Trophoblast cell (in vitro differentiated cells and primary cell): Measurements from ENCODE around the gene FSTL3.
A peak's percentile ranks its signal among the peaks of the same experiment; 100 is the strongest.

ENCODE experiments used
- DNase-seq, 2 donors: peaks; one replicate each; pipeline ENCODE4 v3.0.0-alpha.2; 2016
- H2AFZ ChIP-seq: 2 replicates; pipeline ENCODE4 v1.6.1; 2013; ENCODE audit warnings: low read length, moderate library complexity, mild to moderate bottlenecking; ENCODE audit not compliant: insufficient read depth, poor library complexity
- H2AK5ac ChIP-seq: 2 replicates; pipeline ENCODE4 v1.6.1; 2013; ENCODE audit warnings: mild to moderate bottlenecking, low read length
- H2BK120ac ChIP-seq: 2 replicates; pipeline ENCODE4 v1.6.1; 2013; ENCODE audit warnings: low read length, mild to moderate bottlenecking, moderate library complexity; ENCODE audit not compliant: insufficient read depth, poor library complexity
- H2BK12ac ChIP-seq: 2 replicates; pipeline ENCODE4 v1.6.1; 2013; ENCODE audit warnings: mild to moderate bottlenecking, low read length, moderate library complexity
- H2BK5ac ChIP-seq: 2 replicates; pipeline ENCODE4 v1.6.1; 2013; ENCODE audit warnings: low read length, low read depth, moderate library complexity, mild to moderate bottlenecking; ENCODE audit not compliant: poor library complexity
- H3K14ac ChIP-seq: 2 replicates; pipeline ENCODE4 v1.6.1; 2013; ENCODE audit warnings: mild to moderate bottlenecking, low read length
- H3K18ac ChIP-seq: 2 replicates; pipeline ENCODE4 v1.6.1; 2013; ENCODE audit warnings: mild to moderate bottlenecking, low read length
- H3K23ac ChIP-seq: 2 replicates; pipeline ENCODE4 v1.6.1; 2013; ENCODE audit warnings: low read length
- H3K27ac ChIP-seq: 2 replicates; pipeline ENCODE4 v1.5.1; 2013; ENCODE audit warnings: low read depth, mild to moderate bottlenecking, inconsistent platforms, low read length, moderate library complexity
- H3K27me3 ChIP-seq: 2 replicates; pipeline ENCODE4 v1.6.1; 2013; ENCODE audit warnings: inconsistent platforms, mild to moderate bottlenecking, low read length, moderate library complexity; ENCODE audit not compliant: insufficient read depth
- H3K36me3 ChIP-seq, 2 experiments: 1 replicate in 1 of 2; 2 replicates in 1 of 2; pipeline ENCODE4 v1.6.1; 2013; ENCODE audit warnings: low read length in 2 of 2, mild to moderate bottlenecking in 2 of 2, moderate library complexity in 1 of 2; ENCODE audit not compliant: insufficient read depth in 2 of 2, control insufficient read depth in 1 of 2
- H3K4ac ChIP-seq: 2 replicates; pipeline ENCODE4 v1.6.1; 2013; ENCODE audit warnings: low read depth, mild to moderate bottlenecking, low read length, moderate library complexity
- H3K4me1 ChIP-seq, 2 experiments: 1 replicate in 1 of 2; 2 replicates in 1 of 2; pipeline ENCODE4 v1.6.1; 2013; ENCODE audit warnings: low read length in 2 of 2, mild to moderate bottlenecking in 2 of 2, moderate library complexity in 1 of 2; ENCODE audit not compliant: insufficient read depth in 2 of 2, control insufficient read depth in 1 of 2
- H3K4me2 ChIP-seq: 2 replicates; pipeline ENCODE4 v1.6.1; 2013; ENCODE audit warnings: inconsistent platforms, mild to moderate bottlenecking, low read length, moderate library complexity
- H3K4me3 ChIP-seq: 2 replicates; pipeline ENCODE4 v1.5.1; 2013; ENCODE audit warnings: mild to moderate bottlenecking, low read depth, low read length, inconsistent platforms
- H3K79me1 ChIP-seq: one replicate; pipeline ENCODE4 v1.6.1; 2013; ENCODE audit warnings: low read length
- H3K79me2 ChIP-seq: 2 replicates; pipeline ENCODE4 v1.6.1; 2013; ENCODE audit warnings: low read length, mild to moderate bottlenecking; ENCODE audit not compliant: control insufficient read depth, insufficient read depth, poor library complexity
- H3K9ac ChIP-seq: 2 replicates; pipeline ENCODE4 v1.6.1; 2013; ENCODE audit warnings: mild to moderate bottlenecking, low read length
- H3K9me3 ChIP-seq: 2 replicates; pipeline ENCODE4 v1.6.1; 2013; ENCODE audit warnings: low read depth, mild to moderate bottlenecking, control low read depth, inconsistent platforms, low read length; ENCODE audit not compliant: insufficient read depth
- H4K12ac ChIP-seq: 2 replicates; pipeline ENCODE4 v1.6.1; 2013; ENCODE audit warnings: low read depth, mild to moderate bottlenecking, low read length, moderate library complexity
- H4K8ac ChIP-seq: 2 replicates; pipeline ENCODE4 v1.6.1; 2013; ENCODE audit warnings: low read depth, mild to moderate bottlenecking, low read length, moderate library complexity
- H4K91ac ChIP-seq: one replicate; pipeline ENCODE4 v1.6.1; 2013; ENCODE audit warnings: low read depth, mild to moderate bottlenecking, low read length, moderate library complexity
- WGBS: extraction: QIAGEN DNeasy Blood & Tissue Kit; methylation state at CpG from one replicate; pipeline ENCODE4 v1.1.7; 2013; ENCODE audit warnings: missing lambda C conversion rate; ENCODE audit not compliant: insufficient read length, insufficient coverage; ENCODE audit errors: extremely low coverage; 5-methylcytosine and 5-hydroxymethylcytosine counted together

Gene FSTL3

DNA sequence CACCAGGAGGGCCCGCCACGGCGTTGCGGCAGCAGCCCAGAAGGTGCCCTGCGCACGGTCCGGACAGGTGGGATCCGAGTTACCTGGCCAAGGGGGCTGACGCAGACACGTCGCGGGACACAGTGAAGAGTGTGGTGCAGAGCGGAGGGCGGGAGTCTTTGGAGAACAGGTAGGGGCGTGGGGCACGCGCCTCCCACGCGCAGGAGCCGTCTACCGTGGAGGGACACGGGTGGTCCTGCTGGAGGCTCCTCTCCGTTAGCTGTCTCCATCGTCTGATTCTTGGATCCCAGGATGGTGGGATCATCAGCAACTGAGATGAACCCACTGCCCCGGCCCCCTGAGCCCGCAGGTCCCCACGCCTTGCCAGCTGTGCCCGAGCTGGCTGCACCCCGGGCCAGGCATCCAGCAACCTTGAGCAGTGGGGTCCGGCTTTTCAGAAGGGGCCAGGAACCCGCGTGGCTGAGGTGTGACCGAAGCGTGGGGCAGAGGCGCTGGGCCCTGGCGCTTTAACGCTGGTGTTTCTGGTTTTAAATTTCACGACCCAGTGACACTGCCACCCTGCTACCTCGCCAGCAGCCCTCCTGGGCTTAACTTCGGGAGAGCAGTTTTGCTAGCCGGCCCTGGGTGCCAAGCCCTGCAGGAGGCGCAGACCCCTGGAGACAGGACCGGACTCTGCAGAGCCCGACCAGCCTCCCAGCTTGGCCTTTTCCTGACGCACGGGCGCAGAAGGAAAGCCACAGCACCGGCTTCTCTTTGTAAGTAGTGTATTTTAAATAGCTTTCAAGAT lies 29.2 kb upstream of the FSTL3 start:
- Histone ChIP-seq H2AK5ac (no peak overlapping the region), H3K79me2 (no peaks in the 10 kb centered on the region), H2BK120ac (no peak overlapping the region), H2AFZ (no peak overlapping the region), H3K14ac (no peak overlapping the region), H3K36me3 (peaks cover 66 to 75% of the 10 kb centered on the region in 2 experiments), H4K8ac (no peak overlapping the region), H3K9me3 (peaks cover 4% of the 10 kb centered on the region), H4K91ac (no peak overlapping the region), H3K4me2 (no peak overlapping the region), H3K4ac (no peak overlapping the region), H3K27me3 (no peaks in the 10 kb centered on the region), H3K18ac (no peak overlapping the region), H3K9ac (no peak overlapping the region), H2BK12ac (no peak overlapping the region), H2BK5ac (no peak overlapping the region), H3K23ac (no peak overlapping the region), H3K27ac (no peak overlapping the region), H3K4me1 (no peaks in the 10 kb centered on the region), H3K4me3 (no peak overlapping the region), H4K12ac (no peak overlapping the region), H3K79me1 (no peaks in the 10 kb centered on the region)
- DNase-seq = no peak
- no CpG with 5 or more reads among the region's 48 CpGs for WGBS

DNA sequence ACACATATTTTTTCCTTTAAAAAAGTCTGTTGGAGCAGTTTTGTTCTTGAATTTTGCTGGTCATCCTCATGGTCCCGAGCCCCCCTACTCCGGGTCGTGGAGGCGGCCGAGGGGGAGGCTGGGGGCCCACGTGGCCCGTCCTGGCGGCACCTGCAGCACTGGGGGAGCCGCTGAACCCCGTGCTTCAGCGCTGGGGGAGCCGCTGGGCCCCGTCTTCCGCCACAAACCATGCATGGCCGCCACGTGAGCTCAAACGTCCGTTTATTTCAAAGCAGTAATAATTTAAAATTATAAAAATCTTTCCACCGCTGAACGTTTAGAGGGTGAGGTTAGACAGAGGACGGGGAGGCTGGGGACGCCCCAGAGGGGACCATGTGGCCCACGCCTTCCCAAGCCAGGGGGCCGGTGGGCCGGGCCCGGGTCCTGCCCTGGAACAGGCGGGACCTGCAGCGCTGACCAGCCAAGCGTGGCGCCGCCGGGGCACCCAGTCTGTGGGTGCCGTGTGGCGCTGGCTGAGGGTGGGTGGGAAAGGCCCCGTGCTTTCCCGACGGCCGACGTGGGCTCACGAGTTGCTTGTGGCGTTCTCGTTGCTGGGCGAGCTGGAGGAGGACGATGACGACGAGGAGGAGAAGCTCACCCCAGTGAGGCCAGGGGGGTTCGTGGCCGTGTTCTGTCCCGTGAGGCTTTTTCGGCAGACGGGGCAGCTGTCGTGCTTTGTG lies 28.5 kb upstream of the FSTL3 start:
- H3K9ac ChIP-seq = no peak overlapping the region
- no peak overlapping the region for H3K27ac ChIP-seq
- no peaks in the 10 kb centered on the region for H3K79me1 ChIP-seq
- peaks cover 1% of the 10 kb centered on the region for H3K79me2 ChIP-seq
- no peak overlapping the region for H2AFZ ChIP-seq
- no peak overlapping the region for H4K8ac ChIP-seq
- no peak overlapping the region for H3K14ac ChIP-seq
- H3K4me3 ChIP-seq = no peak overlapping the region
- H3K9me3 ChIP-seq = peaks cover 4% of the 10 kb centered on the region
- H3K4me1 ChIP-seq = no peaks in the 10 kb centered on the region
- no peak overlapping the region for H2BK120ac ChIP-seq
- no peaks in the 10 kb centered on the region for H3K27me3 ChIP-seq
- no peak overlapping the region for H3K18ac ChIP-seq
- H3K4me2 ChIP-seq = no peak overlapping the region
- H3K36me3 ChIP-seq = peaks cover 74 to 81% of the 10 kb centered on the region in 2 experiments
- H2BK12ac ChIP-seq = no peak overlapping the region
- H4K91ac ChIP-seq = no peak overlapping the region
- no peak overlapping the region for H2BK5ac ChIP-seq
- H3K4ac ChIP-seq = no peak overlapping the region
- H3K23ac ChIP-seq = no peak overlapping the region
- H4K12ac ChIP-seq = no peak overlapping the region
- WGBS = no CpG with 5 or more reads among the region's 52 CpGs
- no peak overlapping the region for H2AK5ac ChIP-seq
- no peak for DNase-seq

DNA sequence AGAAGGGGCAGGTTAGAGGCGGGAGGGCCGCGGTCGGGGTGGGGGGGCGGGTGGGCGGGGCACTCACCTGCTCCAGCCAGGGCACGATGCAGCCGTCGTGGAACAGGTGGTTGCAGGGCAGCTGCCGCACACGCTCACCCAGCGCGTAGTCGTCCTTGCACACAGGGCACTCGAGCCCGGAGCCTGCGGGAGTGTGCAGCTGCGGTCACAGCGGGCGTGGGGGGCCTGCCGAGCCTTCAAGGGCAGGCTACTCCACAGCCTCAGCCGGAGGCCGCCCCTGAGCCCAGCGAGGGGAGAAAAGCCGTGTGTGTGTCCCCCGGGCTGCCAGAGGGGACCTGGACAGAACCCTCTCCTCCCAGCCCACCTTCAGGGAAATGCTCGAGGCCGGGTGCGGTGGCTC lies 27.9 kb upstream of the FSTL3 start:
- Histone ChIP-seq H2BK5ac (no peak overlapping the region), H3K36me3 (peaks cover 79 to 84% of the 10 kb centered on the region in 2 experiments), H2AK5ac (no peak overlapping the region), H2AFZ (no peak overlapping the region), H2BK12ac (no peak overlapping the region), H4K8ac (no peak overlapping the region), H3K4me3 (no peak overlapping the region), H3K14ac (no peak overlapping the region), H3K23ac (no peak overlapping the region), H3K9me3 (peaks cover 5% of the 10 kb centered on the region), H3K18ac (no peak overlapping the region), H4K91ac (no peak overlapping the region), H2BK120ac (no peak overlapping the region), H3K79me2 (peaks cover 1% of the 10 kb centered on the region), H3K4ac (no peak overlapping the region), H3K9ac (no peak overlapping the region), H3K4me1 (no peaks in the 10 kb centered on the region), H3K79me1 (no peaks in the 10 kb centered on the region), H3K4me2 (no peak overlapping the region), H3K27ac (no peak overlapping the region), H4K12ac (no peak overlapping the region), H3K27me3 (no peaks in the 10 kb centered on the region)
- no CpG with 5 or more reads among the region's 29 CpGs for WGBS
- no peak for DNase-seq

DNA sequence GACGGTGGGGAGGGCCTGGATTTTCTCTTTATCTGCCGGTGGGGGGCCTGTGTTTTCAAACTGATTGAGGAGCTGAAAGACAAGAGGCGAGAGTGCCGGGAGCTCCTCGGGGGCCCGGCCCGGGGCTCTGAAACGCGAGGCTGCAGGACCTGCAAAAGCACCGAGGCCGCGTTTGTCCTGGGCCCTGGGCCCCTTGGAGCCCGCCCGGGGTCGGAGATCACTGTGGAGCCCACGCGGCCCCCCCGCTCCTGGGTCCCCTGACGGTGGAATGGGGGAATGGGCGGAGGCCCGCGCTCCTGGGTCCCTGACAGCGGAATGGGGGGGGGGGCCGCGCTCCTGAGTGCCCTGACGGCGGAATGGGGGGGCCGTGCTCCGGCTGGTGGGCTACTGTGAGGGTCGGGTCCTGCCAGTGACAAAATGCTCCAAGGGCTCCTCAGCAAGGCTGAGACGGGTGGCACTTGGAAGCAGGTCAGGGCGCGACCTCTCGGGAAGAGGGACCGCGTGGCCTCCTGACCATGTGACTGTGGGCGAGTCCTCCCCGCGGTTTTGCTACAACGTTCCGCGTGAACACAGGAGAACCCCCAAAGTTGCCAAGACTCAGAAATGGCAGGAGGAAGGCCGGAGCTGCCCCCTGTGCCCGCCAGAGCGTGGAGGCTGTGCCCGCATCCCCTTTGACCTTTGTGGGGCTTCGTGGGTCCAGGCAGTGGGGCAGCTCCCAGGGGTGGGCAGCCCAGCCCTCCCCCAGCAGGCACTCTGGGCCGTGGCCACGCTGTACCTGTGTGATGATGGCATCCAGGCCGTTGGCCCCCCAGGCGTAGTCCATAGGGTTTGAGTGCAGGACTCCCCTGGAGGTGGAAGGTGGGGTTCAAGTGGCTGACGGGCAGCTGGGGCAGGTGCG lies 27.0 kb upstream of the FSTL3 start:
- Histone ChIP-seq H4K8ac (no peak overlapping the region), H4K91ac (no peak overlapping the region), H3K4ac (no peak overlapping the region), H2BK5ac (no peak overlapping the region), H3K4me1 (no peaks in the 10 kb centered on the region), H2AK5ac (no peak overlapping the region), H4K12ac (no peak overlapping the region), H3K14ac (no peak overlapping the region), H3K36me3 (peaks cover 85 to 86% of the 10 kb centered on the region in 2 experiments), H3K4me2 (no peak overlapping the region), H2BK120ac (no peak overlapping the region), H3K18ac (peak overlapping the region; percentile 17), H3K23ac (no peak overlapping the region), H2AFZ (no peak overlapping the region), H3K79me1 (no peaks in the 10 kb centered on the region), H3K27me3 (no peaks in the 10 kb centered on the region), H3K9ac (no peak overlapping the region), H3K27ac (no peak overlapping the region), H3K9me3 (peaks cover 5% of the 10 kb centered on the region), H2BK12ac (no peak overlapping the region), H3K79me2 (peaks cover 3% of the 10 kb centered on the region), H3K4me3 (no peak overlapping the region)
- DNase-seq = no peak
- WGBS = no CpG with 5 or more reads among the region's 53 CpGs
